IPS-20b (cell line): ENCODE results near the gene EFS.
"Not testable (repeated sequence)": the region's sequence is repeated elsewhere in the genome, so short reads cannot be mapped to it uniquely, and the experiment has no call there.

Experiments
- H3K27ac ChIP-seq: one replicate; pipeline ENCODE4 v1.5.1; 2013; ENCODE audit warnings: low read length
- H3K27me3 ChIP-seq: 2 replicates; pipeline ENCODE4 v1.6.1; 2013; ENCODE audit warnings: mild to moderate bottlenecking, low read length, inconsistent platforms; ENCODE audit not compliant: insufficient read depth
- H3K36me3 ChIP-seq: 2 replicates; pipeline ENCODE4 v1.6.1; 2013; ENCODE audit warnings: low read depth, mild to moderate bottlenecking, inconsistent platforms, low read length, moderate library complexity; ENCODE audit not compliant: insufficient read depth
- H3K4me1 ChIP-seq: 2 replicates; pipeline ENCODE4 v1.6.1; 2013; ENCODE audit warnings: mild to moderate bottlenecking, control low read depth, inconsistent platforms, low read length, moderate library complexity; ENCODE audit not compliant: insufficient read depth
- H3K4me3 ChIP-seq: 2 replicates; pipeline ENCODE4 v1.5.1; 2013; ENCODE audit warnings: mild to moderate bottlenecking, low read length, inconsistent platforms
- H3K9ac ChIP-seq: 2 replicates; pipeline ENCODE4 v1.6.1; 2013; ENCODE audit warnings: low read depth, mild to moderate bottlenecking, inconsistent platforms, low read length, moderate library complexity
- H3K9me3 ChIP-seq: 2 replicates; pipeline ENCODE4 v1.6.1; 2013; ENCODE audit warnings: mild to moderate bottlenecking, low read depth, low read length, inconsistent platforms; ENCODE audit not compliant: insufficient read depth

Gene EFS

DNA sequence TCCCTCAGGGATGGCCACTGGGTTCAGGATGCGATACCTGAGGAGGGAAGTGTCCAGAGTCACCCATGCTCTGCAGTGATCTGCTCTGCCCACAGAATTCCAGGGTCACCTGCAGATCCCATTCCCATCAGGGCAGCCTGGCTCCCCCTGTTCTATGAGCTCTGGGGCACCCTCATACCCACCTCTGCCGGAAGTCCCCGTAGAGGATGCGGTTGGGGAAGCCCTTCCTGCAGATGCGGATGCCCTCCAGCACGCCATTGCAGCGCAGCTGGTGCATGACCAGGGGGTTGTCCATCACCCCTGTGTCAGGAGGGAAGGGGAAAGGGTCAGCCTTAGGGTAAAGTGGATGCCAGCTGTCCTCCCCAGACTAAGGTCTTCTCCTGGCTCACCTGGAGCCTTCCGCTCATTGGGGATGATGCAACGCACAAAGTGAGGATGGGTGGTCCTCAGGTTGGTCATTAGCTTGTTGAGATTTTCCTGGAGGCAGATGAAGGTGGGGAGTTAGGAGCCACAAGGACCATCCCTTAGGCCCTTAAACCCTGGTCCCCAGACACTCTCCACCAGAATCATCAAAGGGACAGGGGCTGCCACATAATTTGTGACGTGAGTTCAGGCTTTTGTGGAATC is 31.9 kb upstream of the EFS start:
- Histone ChIP-seq H3K27me3 (peaks cover 5% of the 10 kb centered on the region; the same call in 1 of the 2 replicates), H3K9me3 (no peaks in the 10 kb centered on the region), H3K4me3 (no peak overlapping the region), H3K9ac (no peak overlapping the region), H3K4me1 (no peaks in the 10 kb centered on the region), H3K27ac (no peak overlapping the region), H3K36me3 (no peaks in the 10 kb centered on the region)

DNA sequence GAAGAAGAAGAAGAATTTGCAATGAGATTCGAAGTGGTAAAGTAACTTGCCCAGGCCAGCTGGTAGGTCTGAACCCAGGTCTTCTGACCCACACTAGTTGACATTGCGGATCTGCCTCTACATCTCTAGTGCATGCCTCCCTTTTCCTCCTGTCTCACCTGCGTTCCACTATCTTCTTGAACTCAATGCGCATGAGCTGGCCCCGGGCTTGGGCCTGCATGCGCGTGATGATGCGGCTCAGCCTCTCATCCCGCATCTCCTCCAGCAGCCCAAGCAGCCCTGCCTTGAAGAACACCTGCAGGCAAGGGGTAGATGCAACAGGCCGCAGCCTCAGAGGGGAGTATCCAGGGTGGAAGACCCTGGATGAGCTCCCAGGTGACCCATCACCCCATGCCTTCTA is 31.2 kb upstream of the EFS start:
- no peak overlapping the region for H3K9ac ChIP-seq
- H3K9me3 ChIP-seq: no peaks in the 10 kb centered on the region
- no peaks in the 10 kb centered on the region; the same call in 1 of the 2 replicates for H3K27me3 ChIP-seq
- H3K4me1 ChIP-seq: no peaks in the 10 kb centered on the region
- no peak overlapping the region for H3K27ac ChIP-seq
- H3K4me3 ChIP-seq: no peak overlapping the region
- H3K36me3 ChIP-seq: no peaks in the 10 kb centered on the region

DNA sequence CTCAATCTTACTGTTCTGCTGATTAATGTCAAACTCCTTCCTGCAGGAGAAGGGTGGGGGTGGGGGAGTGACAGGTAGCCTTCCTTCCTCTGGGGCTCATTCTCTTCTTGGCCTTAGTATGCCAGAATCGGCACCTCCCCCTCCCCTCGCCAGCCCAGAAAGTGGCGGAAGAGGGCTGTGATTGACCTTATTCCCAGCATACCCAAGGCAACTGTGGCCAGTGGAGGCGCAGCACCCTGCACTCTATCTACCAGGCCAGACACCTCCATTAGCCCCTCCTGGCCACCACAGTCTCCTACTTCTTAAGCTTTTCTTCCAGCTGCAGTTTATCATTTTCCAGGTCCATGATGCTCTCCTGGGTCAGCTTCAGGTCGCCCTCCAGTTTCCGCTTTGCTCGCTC is 27.6 kb upstream of the EFS start:
- Histone ChIP-seq H3K36me3 (no peaks in the 10 kb centered on the region), H3K9ac (no peak overlapping the region), H3K4me3 (no peak overlapping the region), H3K27me3 (peaks cover 5% of the 10 kb centered on the region; the same call in 1 of the 2 replicates), H3K27ac (no peak overlapping the region), H3K4me1 (no peaks in the 10 kb centered on the region; the same call in 1 of the 2 replicates), H3K9me3 (no peaks in the 10 kb centered on the region)

DNA sequence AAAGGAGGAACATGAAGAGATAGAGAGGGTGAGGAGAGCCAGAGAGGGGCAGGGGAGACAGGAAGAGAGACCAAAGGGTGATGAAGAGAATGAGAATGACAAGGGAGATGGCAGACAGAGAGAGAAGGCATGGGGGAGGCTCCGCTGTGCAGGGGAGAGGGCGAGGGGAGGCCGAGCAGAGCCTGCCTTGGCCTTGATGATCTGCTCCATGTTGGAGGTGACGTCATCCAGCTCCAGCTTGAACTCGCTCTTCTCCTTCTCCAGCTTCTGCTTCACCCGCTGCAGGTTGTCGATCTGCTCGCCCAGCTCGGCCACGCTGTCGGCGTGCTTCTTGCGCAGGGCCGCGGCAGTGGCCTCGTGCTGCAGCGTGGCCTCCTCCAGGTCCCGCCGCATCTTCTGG is 24.9 kb upstream of the EFS start:
- not testable (repeated sequence) for H3K36me3 ChIP-seq, H3K27ac ChIP-seq, H3K9ac ChIP-seq, H3K27me3 ChIP-seq, H3K9me3 ChIP-seq, H3K4me3 ChIP-seq, H3K4me1 ChIP-seq

DNA sequence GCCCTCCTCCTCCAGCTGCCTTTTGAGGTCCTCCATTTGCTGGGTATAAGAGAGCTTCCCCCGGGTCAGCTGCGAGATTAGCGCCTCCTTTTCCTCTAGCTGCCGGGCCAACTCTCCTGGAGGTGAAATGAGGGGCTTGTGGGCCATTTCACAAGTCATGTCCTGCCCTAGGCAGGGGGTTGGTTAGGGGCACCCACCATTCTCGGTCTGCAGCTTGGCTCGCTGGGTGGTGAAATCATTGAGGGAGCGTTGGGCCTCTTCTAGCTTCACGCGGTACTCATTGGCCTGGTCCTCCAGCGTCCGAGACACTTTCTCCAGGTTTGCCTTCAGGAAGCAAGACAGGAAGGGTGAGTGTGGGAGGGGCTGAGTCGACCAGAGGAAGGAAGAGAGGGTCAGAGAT is 24.4 kb upstream of the EFS start:
- H3K27ac ChIP-seq: no peak overlapping the region
- no peak overlapping the region for H3K9ac ChIP-seq
- H3K9me3 ChIP-seq: no peaks in the 10 kb centered on the region
- peaks cover 5% of the 10 kb centered on the region; the same call in 1 of the 2 replicates for H3K27me3 ChIP-seq
- no peaks in the 10 kb centered on the region for H3K36me3 ChIP-seq
- no peak overlapping the region for H3K4me3 ChIP-seq
- H3K4me1 ChIP-seq: no peaks in the 10 kb centered on the region; the same call in 1 of the 2 replicates

DNA sequence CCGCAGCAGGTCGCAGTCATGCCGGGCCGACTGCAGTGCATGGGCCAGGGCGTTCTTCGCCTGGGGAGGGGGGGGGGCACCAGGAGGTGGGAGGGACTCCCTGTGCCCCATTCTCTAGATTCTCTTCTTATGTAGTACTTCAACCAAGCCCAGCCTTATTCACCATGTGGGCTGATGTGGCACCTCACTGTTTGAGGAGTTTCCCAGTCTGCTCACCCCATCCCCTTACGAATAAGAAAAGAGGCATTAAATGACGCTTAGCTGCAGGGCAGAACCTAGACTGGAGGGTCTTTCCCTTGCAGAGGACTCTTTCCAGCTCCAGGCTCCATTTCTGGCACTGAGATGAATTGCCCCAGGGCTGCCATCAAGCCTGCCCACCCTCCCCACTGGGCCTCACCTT is 24.0 kb upstream of the EFS start:
- Histone ChIP-seq H3K9me3 (no peaks in the 10 kb centered on the region), H3K9ac (no peak overlapping the region), H3K4me1 (no peaks in the 10 kb centered on the region; the same call in 1 of the 2 replicates), H3K27ac (no peak overlapping the region), H3K36me3 (no peaks in the 10 kb centered on the region), H3K27me3 (peaks cover 5% of the 10 kb centered on the region; the same call in 1 of the 2 replicates), H3K4me3 (no peak overlapping the region)

DNA sequence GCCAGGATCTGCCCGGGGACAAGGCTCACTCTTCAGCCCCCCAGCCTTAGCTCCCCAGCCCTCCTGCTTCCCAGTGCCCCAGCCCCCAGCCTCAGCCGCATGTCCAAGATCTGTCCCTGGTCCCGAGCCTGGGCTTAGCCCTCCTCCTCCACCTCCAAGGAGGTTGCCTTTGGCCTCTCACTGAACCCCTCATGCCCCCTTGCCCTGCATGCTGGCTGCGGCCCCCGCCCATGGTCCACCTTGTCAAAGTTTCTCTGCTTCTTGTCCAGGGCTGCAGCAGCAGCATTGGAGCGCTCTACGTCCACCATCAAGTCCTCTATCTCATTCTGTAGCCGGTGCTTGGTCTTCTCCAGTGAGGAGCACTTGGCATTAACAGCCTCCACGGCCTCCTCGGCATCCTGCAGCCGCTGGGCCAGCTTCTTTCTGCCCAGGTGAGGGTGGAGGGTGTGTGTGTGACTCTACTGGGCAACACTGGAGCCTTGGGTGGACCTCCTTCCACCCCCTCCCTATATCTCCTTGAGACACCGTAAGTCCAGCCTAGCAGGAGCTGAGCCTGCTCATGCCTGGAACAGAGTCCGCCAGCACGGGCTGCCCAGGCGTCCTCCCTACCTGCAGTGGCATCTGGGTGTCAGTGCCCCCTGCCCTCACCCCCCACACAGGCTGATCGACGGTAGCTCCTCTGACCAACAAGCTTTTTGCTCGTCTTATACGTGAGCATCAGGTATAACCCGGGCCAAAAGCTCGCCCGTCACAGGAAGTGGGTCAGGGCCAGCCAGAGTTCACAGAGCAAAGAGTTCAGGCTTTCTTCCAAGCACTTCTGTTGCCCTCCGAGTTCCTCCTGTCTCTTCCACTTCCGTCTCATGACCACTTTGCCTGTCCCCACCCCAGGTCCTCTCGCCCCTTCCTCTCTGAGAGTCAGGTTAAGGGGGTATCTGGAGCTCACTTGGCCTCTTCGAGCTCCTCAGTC is 23.2 kb upstream of the EFS start:
- H3K9me3 ChIP-seq: no peaks in the 10 kb centered on the region
- H3K27ac ChIP-seq: no peak overlapping the region
- H3K27me3 ChIP-seq: peaks cover 5% of the 10 kb centered on the region; the same call in 1 of the 2 replicates
- no peaks in the 10 kb centered on the region for H3K36me3 ChIP-seq
- H3K9ac ChIP-seq: no peak overlapping the region
- H3K4me3 ChIP-seq: no peak overlapping the region
- no peaks in the 10 kb centered on the region; the same call in 1 of the 2 replicates for H3K4me1 ChIP-seq

DNA sequence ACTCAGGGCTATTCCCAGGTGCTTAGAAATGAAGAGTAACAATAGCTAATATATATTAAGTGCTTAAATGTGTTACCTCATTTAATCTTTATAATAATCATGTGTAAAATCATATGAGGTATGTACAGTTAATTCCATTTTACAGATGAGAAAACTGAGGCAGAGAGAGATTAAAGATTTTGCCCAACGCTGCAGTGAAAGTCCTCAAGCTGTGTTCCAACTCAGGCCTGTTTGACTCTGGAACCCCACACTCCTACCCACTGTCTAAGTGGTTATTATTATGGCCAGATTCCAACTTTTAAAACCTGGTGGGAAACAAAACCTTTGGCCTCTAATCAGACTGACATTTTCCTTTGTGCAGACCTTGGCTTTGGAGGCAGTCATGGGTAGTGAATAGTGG is 22.0 kb upstream of the EFS start:
- no peak overlapping the region for H3K27ac ChIP-seq
- no peak overlapping the region for H3K4me3 ChIP-seq
- peaks cover 5% of the 10 kb centered on the region; the same call in 1 of the 2 replicates for H3K27me3 ChIP-seq
- no peaks in the 10 kb centered on the region for H3K36me3 ChIP-seq
- no peaks in the 10 kb centered on the region; the same call in 1 of the 2 replicates for H3K4me1 ChIP-seq
- H3K9ac ChIP-seq: no peak overlapping the region
- no peaks in the 10 kb centered on the region for H3K9me3 ChIP-seq

DNA sequence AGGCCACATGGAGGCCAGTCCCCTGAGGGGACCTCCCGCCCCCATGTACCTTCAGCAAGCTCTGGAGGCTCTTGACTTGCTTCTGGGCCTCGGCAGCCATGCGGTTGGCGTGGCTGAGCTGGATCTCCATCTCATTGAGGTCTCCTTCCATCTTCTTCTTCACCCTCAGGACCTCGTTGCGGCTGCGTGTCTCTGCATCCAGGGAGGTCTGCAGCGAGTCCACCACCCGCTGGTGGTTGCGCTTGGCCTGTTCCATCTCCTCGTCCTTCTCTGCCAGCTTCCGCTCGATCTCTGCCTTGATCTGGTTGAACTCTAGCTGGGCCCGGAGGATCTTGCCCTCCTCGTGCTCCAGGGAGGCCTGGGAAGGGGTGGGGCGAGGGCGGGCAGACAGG is 21.3 kb upstream of the EFS start:
- H3K9ac ChIP-seq: not testable (repeated sequence)

DNA sequence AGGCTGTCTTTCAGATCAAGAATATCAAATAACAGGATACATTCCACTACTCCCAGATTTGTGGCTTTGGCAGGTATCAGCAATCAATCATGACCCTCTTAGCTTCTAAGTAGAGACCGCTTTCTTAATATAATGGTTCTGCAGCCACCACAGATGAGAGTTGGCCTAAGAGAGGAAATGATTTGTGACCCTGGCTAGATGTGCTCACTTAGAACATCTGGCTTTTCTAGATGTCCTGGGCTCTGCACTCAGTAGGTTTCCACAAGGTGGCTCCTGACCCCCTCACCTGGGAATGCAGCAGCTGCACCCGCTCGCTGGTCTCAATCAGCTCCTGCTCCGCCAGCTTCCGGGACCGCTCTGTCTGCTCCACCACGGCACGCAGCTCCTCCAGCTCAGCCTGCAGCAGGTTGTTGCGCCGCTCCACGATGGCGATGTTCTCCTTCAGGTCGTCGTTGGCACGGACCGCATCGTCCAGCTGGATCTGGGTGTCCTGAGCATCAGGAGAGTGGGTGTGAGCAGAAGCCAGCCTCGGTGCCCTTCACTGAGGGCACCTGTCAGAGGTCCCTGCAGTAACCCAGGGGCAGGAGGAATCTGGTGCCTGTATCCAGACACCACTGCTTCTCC is 20.8 kb upstream of the EFS start:
- peaks cover 10% of the 10 kb centered on the region for H3K27me3 ChIP-seq
- H3K36me3 ChIP-seq: no peaks in the 10 kb centered on the region
- no peak overlapping the region for H3K27ac ChIP-seq
- no peaks in the 10 kb centered on the region; the same call in 1 of the 2 replicates for H3K4me1 ChIP-seq
- no peaks in the 10 kb centered on the region for H3K9me3 ChIP-seq
- no peak overlapping the region for H3K9ac ChIP-seq
- no peak overlapping the region for H3K4me3 ChIP-seq

More for the DNA sequence above, 21.3 kb upstream of the EFS start:
- H3K27ac ChIP-seq, H3K36me3 ChIP-seq, H3K27me3 ChIP-seq, H3K9me3 ChIP-seq, H3K4me3 ChIP-seq, H3K4me1 ChIP-seq: not testable (repeated sequence)

DNA sequence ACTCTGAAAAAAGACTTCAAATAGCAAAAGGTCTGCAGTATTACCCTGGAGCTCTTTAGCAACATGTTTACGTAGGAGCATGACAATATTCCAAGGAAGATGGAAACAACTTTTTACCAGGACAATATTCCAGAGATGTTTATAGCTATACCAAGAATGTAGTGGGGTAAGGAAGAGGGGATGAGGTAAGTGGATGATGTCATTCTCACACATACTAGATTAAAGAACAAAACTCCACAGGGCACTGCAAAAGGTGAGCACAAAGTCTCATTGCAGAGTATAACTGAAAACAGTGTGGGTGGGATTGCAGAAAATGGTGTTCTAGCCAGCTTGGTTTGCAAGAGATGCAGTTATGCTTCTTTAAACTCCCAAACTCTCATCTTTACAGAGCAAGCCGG is 20.3 kb upstream of the EFS start:
- H3K27ac ChIP-seq: no peak overlapping the region
- no peaks in the 10 kb centered on the region; the same call in 1 of the 2 replicates for H3K4me1 ChIP-seq
- no peak overlapping the region for H3K4me3 ChIP-seq
- H3K9ac ChIP-seq: no peak overlapping the region
- peaks cover 14% of the 10 kb centered on the region for H3K27me3 ChIP-seq
- H3K9me3 ChIP-seq: no peaks in the 10 kb centered on the region
- H3K36me3 ChIP-seq: no peaks in the 10 kb centered on the region
